GM10266 (cell line): ENCODE results near the gene RFWD3.
A peak's percentile ranks its signal among the peaks of the same experiment; 100 is the strongest.
"Not testable (repeated sequence)": the region's sequence is repeated elsewhere in the genome, so short reads cannot be mapped to it uniquely, and the experiment has no call there.

Experiments used
- DNase-seq: peaks from one replicate; pipeline ENCODE4 v3.0.0; 2012; ENCODE audit errors: extremely low spot score
- TF ChIP-seq, protein P1 (sequence below): IDR thresholded peaks from 2 replicates; pipeline ENCODE4 v1.5.1; 2012; ENCODE audit warnings: mild to moderate bottlenecking, low read depth; ENCODE audit not compliant: control insufficient read depth, insufficient read depth; ENCODE audit errors: missing control alignments

Gene RFWD3

DNA sequence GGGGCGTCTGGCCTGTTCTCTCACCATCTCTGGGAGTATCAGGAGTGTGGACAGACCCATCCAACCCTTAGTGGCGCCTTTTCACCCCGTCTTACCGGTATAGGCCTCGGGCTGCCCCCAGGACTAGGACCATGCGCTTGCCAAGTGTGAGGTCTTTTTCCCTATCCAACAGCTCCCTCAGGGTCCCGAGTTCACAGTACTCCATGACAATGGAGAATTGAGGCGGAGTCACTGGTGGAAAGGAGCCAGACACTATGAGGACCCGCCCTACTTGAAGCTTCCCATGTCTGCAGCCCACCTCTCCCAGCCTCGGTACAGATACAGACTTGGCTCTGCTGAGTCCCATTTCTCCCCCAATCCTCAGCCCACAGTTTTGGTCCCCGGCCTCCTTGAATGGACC is 15.9 kb upstream of the RFWD3 start:
- no peak for DNase-seq
- TF ChIP-seq, protein P1, sequence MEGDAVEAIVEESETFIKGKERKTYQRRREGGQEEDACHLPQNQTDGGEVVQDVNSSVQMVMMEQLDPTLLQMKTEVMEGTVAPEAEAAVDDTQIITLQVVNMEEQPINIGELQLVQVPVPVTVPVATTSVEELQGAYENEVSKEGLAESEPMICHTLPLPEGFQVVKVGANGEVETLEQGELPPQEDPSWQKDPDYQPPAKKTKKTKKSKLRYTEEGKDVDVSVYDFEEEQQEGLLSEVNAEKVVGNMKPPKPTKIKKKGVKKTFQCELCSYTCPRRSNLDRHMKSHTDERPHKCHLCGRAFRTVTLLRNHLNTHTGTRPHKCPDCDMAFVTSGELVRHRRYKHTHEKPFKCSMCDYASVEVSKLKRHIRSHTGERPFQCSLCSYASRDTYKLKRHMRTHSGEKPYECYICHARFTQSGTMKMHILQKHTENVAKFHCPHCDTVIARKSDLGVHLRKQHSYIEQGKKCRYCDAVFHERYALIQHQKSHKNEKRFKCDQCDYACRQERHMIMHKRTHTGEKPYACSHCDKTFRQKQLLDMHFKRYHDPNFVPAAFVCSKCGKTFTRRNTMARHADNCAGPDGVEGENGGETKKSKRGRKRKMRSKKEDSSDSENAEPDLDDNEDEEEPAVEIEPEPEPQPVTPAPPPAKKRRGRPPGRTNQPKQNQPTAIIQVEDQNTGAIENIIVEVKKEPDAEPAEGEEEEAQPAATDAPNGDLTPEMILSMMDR = no peak

DNA sequence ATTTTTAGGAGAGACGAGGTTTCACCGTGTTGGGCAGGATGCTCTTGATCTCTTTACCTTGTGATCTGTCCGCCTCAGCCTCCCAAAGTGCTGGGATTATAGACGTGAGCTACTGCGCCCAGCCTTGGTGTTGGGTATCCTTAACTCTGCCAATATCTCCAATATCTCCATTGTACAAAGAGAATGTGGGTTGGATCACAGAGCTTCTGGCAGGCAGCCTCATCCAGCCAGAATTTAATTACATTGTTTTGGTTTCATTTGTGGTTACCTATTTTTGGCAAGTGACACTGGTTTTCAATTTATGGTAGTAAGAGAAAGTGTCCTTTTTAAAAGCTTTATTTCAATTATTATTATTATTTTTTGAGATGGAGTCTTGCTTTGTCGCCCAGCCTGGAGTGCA is 14.0 kb upstream of the RFWD3 start:
- TF ChIP-seq, protein P1 = no peak
- DNase-seq = no peak

DNA sequence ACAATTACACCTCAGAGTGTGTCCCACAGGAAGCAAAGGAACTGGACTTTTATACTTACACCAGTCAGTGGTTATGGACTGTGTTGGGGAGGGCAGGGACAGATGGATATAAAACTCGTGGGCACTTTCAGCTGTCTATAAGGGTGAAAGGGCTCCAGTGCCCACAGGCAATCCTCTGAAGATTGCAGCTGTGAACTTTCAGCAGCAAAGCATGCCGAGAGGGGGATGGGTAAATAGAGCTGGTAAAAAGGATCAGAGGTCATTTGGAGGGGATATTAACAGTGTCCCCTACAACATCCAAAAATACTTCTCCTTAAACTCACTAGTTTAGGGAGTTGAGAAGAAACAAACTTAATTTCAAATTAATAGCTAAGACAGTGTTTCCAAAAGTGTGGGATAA is 13.3 kb upstream of the RFWD3 start:
- TF ChIP-seq, protein P1 = no peak
- no peak for DNase-seq

DNA sequence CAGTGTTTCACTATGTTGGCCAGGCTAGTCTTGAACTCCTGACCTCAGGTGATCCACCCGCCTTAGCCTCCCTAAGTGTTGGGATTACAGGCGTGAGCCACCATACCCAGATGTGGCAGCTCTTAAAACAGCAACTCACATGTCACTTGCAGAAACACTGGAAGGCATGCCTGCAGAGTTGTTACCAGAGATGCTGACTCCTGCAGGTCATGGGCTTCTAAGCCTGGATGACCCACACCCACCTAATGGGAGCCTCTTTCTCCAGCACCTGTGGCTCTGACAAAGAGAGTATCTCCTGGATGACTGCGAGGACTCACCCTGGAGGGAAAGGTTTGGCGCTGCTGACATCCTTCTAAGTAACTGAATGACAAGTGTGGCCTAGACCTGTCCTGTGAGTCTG is 11.2 kb upstream of the RFWD3 start:
- TF ChIP-seq, protein P1 = no peak
- DNase-seq = no peak

DNA sequence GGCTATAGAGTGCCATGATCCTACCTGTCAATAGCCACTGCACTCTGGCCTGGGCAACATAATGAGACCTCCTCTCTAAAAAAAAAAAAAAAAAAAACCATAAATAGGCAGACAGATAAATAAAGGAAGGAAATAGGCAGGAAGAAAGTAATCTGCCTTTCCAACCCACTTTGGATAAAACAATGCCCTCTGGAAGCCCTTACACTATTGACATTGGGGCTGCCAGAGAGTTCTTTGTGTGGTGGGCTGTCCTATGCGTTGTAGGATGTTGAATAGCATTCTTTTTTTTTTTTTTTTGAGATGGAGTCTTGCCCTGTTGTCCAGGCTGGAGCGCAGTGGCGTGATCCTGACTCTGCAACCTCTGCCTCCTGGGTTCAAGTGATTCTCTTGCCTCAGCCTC is 7.2 kb upstream of the RFWD3 start:
- no peak for DNase-seq
- TF ChIP-seq, protein P1 = no peak

DNA sequence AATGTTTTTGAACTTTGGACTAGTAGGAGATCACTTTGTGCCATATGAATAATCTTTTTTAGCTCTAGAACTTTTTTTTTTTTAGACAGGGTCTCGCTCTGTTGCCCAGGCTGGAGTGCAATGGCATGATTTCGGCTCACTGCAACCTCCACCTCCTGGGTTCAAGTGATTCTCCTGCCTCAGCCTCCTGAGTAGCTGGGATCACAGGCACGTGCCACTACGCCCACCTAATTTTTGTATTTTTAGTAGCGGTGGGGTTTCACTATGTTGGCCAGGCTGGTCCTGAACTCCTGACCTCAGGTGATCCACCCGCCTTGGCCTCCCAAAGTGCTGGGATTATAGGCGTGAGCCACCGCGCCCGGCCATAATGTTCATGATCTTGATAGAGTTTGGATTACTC is 2.2 kb upstream of the RFWD3 start:
- DNase-seq = not testable (repeated sequence)

DNA sequence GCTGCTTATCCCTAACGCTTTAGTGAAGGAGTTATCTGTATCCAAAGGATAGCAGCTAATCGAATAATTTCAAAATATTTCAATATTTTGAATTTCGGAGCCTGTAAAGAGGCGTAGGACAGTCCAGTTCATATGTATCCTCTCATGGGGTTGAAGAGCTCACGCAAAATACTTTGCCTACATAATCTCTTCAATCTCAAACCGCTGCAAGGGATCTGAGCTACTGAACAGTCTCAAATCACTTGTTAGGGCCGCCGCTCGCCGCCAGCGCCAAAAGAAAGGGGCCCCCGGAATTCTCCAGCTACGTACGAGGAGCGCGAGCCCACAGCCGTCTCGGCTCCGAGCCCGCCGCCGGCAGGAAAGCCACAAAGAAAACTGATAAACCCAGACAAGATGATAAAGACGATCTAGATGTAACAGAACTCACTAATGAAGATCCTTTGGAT is 601 bp upstream of the RFWD3 start:
- TF ChIP-seq, protein P1 = no peak
- DNase-seq = peak; percentile 19

DNA sequence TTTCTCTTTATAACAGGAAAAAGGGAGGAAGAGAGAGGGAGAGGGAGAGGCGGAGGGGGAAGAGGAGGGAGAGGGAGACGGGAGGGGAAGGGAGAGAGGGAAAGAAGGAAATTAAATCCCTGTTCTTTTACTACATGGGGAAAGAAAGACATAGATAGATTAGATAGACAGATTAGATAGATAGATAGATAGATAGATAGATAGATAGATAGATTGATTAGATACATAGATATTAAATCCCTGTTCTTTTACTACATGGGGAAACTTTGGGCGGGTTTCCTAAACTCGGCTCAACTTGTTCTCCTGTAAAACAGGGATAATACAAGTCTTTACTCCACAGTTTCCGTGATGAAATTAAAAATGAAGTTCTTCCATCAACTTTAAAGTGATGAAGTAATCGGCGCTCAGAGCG is 661 bp downstream of the RFWD3 start:
- TF ChIP-seq, protein P1 = no peak
- no peak for DNase-seq
